Sigmoid colon (tissue), 7 donors: ENCODE measurements around the gene SLC3A2. TPM values are rescaled to one million over a fixed set of nuclear protein-coding genes. Genes with fewer than 3 reads are reported as not detected.

Experiments
- DNase-seq: peaks from one replicate; pipeline ENCODE4 v3.0.0-alpha.2; 2019
- H3K27ac ChIP-seq, 4 donors: fragments of 200-600 bp; sonication (generic); one replicate each; pipeline ENCODE4 v1.5.1; 2016 to 2019; ENCODE audit warnings: mild to moderate bottlenecking in 1 of 4
- H3K27me3 ChIP-seq, 3 donors: fragments of 200-600 bp; sonication (generic); one replicate each; pipeline ENCODE4 v1.5.1; 2019; ENCODE audit warnings: mild to moderate bottlenecking in 1 of 3
- H3K36me3 ChIP-seq, 4 donors: fragments of 200-600 bp; sonication (generic); one replicate each; pipeline ENCODE4 v1.5.1; 2016 to 2019
- H3K4me1 ChIP-seq, 4 donors: fragments of 200-600 bp; sonication (generic); one replicate each; pipeline ENCODE4 v1.5.1; 2017 to 2019
- H3K4me3 ChIP-seq, 4 donors: fragments of 200-600 bp; sonication (generic); one replicate each; pipeline ENCODE4 v1.5.1; 2017 to 2019; ENCODE audit warnings: mild to moderate bottlenecking in 2 of 4, moderate library complexity in 1 of 4
- H3K9me3 ChIP-seq, 4 donors: fragments of 200-600 bp in 3 of 4; sonication (generic) in 3 of 4; one replicate each; pipeline versions ENCODE4 v1.5.1 to v1.6.1; 2013 to 2019
- EP300 ChIP-seq, 4 donors: sonication (generic); formaldehyde crosslinking; IDR thresholded peaks; one replicate each; pipeline ENCODE4 v1.6.1; 2017; ENCODE audit warnings: antibody characterized with exemption in 4 of 4
- POLR2A ChIP-seq, 2 donors: fragments of 450-650 bp; IDR thresholded peaks; one replicate each; pipeline ENCODE4 v1.6.1; 2016; ENCODE audit warnings: antibody characterized with exemption in 2 of 2, mild to moderate bottlenecking in 2 of 2, moderate library complexity in 2 of 2
- POLR2AphosphoS5 ChIP-seq, 4 donors: sonication (generic); formaldehyde crosslinking; IDR thresholded peaks; one replicate each; pipeline ENCODE4 v1.6.1; 2017; ENCODE audit warnings: antibody characterized with exemption in 4 of 4
- WGBS, 2 donors: extraction: QIAGEN DNeasy Blood & Tissue Kit; methylation state at CpG; one replicate each; pipeline ENCODE4 v1.1.7; 2013; 5-methylcytosine and 5-hydroxymethylcytosine counted together
- intact Hi-C: fragments of 100-400 bp; cut with DNase I; formaldehyde crosslinking; loops from one replicate; pipeline ENCODE4 v1.15.1; 2023
- polyA plus RNA-seq, 3 donors: library from polyadenylated mRNA; stranded (reverse); fragments of 200-250 nt; gene quantifications; one replicate each; pipeline ENCODE4 v1.2.3, GENCODE V29; 2013
- total RNA-seq, 4 donors: library from RNA; depleted of rRNA; stranded (reverse); fragments of >200 nt; gene quantifications; one replicate each; pipeline ENCODE4 v1.1.0, GENCODE V29; 2016
- TF ChIP-seq, protein P1 (sequence below), 4 experiments: fragments of 450-650 bp in 3 of 4; fragments of 200-600 bp in 1 of 4; IDR thresholded peaks; one replicate each; pipeline ENCODE4 v1.5.1; 2016 to 2019; ENCODE audit warnings: antibody characterized with exemption in 4 of 4, mild to moderate bottlenecking in 3 of 4, moderate library complexity in 2 of 4
- donor health status: healthy with polysubstance abuse.
- donor health status: Bipolar disorder and iron deficiency.
- donor health status: healthy.

The SLC3A2 gene
- total and polyA plus RNA-seq, 7 donors = 16.8 to 128 (median 47.9) TPM

DNA sequence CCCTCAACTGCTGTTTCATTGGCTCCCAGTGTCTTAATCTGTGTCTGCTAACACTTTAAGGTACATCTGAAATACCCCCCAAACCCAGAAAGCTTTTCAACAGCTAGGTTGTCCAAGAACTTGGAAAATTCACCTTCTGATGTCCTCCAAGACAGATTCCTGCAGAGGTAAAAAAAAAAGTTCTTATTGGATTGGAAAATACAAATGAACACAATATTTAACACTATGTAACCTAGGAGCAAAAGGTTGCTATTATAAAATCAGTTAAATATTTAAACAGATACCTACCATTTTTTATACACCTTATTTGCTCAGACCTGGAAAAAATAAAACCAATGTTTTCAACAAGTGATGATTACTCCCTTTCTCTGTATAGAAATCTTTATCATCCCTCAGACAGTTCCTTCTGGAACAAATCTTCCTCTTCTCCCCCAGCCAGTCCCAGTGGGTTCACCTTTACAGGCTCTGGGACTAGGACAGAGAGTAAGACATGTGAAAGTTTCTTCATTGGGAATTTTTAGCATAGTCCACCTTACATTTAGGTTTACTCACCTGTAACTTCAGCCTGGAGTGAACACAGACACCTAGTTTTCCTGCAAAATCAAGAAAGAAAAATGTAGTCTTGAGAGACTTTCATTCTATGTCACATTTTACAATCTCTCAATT lies 28.0 kb upstream of the SLC3A2 start:
- no peaks in the 10 kb centered on the region for H3K9me3 ChIP-seq
- TF ChIP-seq, protein P1, sequence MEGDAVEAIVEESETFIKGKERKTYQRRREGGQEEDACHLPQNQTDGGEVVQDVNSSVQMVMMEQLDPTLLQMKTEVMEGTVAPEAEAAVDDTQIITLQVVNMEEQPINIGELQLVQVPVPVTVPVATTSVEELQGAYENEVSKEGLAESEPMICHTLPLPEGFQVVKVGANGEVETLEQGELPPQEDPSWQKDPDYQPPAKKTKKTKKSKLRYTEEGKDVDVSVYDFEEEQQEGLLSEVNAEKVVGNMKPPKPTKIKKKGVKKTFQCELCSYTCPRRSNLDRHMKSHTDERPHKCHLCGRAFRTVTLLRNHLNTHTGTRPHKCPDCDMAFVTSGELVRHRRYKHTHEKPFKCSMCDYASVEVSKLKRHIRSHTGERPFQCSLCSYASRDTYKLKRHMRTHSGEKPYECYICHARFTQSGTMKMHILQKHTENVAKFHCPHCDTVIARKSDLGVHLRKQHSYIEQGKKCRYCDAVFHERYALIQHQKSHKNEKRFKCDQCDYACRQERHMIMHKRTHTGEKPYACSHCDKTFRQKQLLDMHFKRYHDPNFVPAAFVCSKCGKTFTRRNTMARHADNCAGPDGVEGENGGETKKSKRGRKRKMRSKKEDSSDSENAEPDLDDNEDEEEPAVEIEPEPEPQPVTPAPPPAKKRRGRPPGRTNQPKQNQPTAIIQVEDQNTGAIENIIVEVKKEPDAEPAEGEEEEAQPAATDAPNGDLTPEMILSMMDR (IDR thresholded peaks at IDR 0.05) = no peak
- TF ChIP-seq POLR2A (IDR thresholded peaks at IDR 0.05) (no peak), EP300 (IDR thresholded peaks at IDR 0.05) (no peak), POLR2AphosphoS5 (IDR thresholded peaks at IDR 0.05) (no peak)
- H3K27me3 ChIP-seq = no peaks in the 10 kb centered on the region
- H3K36me3 ChIP-seq = peaks cover 7 to 41% (median 25%) of the 10 kb centered on the region in 4 donors
- no peak overlapping the region for H3K4me3 ChIP-seq
- peaks cover 0 to 35% (median 25%) of the 10 kb centered on the region in 4 donors for H3K4me1 ChIP-seq
- intact Hi-C loops = no loop called here
- DNase-seq = no peak
- H3K27ac ChIP-seq = no peak overlapping the region

- TF ChIP-seq EP300 (IDR thresholded peaks at IDR 0.05) = no peak
- TF ChIP-seq POLR2AphosphoS5 (IDR thresholded peaks at IDR 0.05) = no peak
- TF ChIP-seq, protein P1 (IDR thresholded peaks at IDR 0.05) = no peak
- no peak for TF ChIP-seq POLR2A (IDR thresholded peaks at IDR 0.05)
- peaks cover 7 to 41% (median 25%) of the 10 kb centered on the region in 4 donors for H3K36me3 ChIP-seq
- DNase-seq = no peak
- H3K9me3 ChIP-seq = no peaks in the 10 kb centered on the region
- intact Hi-C loops = no loop called here
- H3K27me3 ChIP-seq = no peaks in the 10 kb centered on the region
- 26 to 51% methylated on average over 7 of the region's 7 CpGs for WGBS, 2 donors
- peak overlapping the region in 1 of 4 donors; percentile 77 for H3K4me3 ChIP-seq
- H3K4me1 ChIP-seq = peaks cover 0 to 35% (median 25%) of the 10 kb centered on the region in 4 donors
- H3K27ac ChIP-seq = peak overlapping the region in 3 of 4 donors; percentile 14 to 93 (median 83)
These were observed 27.3 kb upstream of the SLC3A2 start for GRCh38 chr11:62853279-62853965.

DNA sequence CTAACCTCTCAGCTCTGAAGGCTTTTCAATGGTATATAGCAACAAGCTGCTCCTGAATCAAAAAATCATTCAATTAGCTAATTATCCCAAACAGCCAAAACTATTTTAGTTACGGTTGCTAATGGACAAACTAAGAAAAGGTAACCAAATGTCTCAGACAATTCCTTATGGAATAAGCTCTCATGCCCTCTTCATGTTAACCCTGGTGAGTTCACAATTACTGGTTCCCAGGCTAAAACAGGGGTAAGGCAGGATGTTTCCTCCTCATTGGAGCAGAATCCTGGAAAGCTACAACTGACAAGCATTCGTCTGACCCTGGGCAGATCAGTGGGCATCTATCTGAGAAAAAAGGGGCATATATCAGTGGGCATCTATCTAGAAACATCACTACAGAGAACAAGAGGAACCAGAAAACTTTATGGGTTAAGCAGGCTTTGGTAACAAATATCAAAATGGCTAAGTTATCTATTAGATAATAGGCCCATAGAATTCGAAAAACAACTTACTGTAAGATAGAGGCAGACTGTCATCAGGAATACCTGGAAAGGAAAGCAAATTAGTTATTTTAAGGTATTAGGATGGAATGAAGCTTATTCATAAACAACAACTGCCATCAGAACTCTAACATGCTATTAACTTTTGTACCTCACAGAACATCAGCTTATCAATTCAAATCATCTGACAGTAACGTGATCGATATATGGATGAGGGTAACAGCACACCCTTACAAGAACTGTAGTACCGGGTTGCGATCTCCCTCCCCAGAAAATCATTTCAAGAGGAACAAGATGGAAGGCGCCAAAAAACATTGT lies 26.5 kb upstream of the SLC3A2 start:
- H3K9me3 ChIP-seq = no peaks in the 10 kb centered on the region
- peak overlapping the region; percentile 79 to 93 (median 84) for H3K27ac ChIP-seq
- no peaks in the 10 kb centered on the region for H3K27me3 ChIP-seq
- DNase-seq = no peak
- TF ChIP-seq POLR2AphosphoS5 (IDR thresholded peaks at IDR 0.05) (no peak), POLR2A (IDR thresholded peaks at IDR 0.05) (no peak), EP300 (IDR thresholded peaks at IDR 0.05) (no peak)
- TF ChIP-seq, protein P1 (IDR thresholded peaks at IDR 0.05) = no peak
- WGBS, 2 donors = 3 to 10% methylated on average over 8 of the region's 8 CpGs
- peak overlapping the region; percentile 59 to 87 (median 70) for H3K4me3 ChIP-seq
- peaks cover 7 to 41% (median 25%) of the 10 kb centered on the region in 4 donors for H3K36me3 ChIP-seq
- H3K4me1 ChIP-seq = peaks cover 0 to 35% (median 25%) of the 10 kb centered on the region in 4 donors
- intact Hi-C loops = no loop called here

DNA sequence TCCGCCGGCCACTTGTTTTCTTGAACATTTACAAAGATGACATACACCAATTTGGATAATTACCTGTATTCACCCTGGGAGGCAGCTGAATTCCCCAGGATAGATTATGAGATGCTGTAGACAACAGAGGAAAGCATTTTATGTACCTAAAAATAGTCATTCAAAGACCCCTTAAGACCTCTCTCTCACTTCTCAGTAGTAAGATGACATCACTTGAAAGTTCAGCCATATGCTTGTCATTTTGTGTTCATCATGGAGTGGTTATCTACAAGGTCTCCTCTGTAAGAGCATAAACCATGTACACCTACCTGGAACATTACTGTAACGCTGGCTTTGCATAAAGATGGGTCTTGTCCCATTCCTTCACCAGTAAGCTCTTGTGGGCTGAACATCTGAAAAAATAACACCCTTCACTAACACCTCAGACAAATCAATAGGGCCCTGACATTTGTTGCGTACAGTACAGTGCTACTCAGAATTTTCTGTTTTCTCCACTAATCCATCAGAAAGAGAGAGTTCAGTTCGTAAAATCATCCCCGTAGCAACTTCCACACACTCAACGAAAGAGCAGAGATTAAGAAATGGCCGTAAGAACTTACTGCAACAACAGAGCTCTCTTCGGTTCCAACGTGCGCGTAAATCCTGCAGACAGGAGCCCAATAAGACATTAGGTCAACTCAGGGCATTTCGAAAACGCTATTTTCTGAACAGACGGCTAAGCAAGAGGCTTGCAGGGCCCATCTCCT lies 25.7 kb upstream of the SLC3A2 start:
- no peak for DNase-seq
- 1% methylated on average over 15 of the region's 15 CpGs for WGBS, 2 donors
- no peaks in the 10 kb centered on the region for H3K27me3 ChIP-seq
- H3K9me3 ChIP-seq = no peaks in the 10 kb centered on the region
- intact Hi-C loops = no loop called here
- peak overlapping the region; percentile 59 to 87 (median 70) for H3K4me3 ChIP-seq
- peaks cover 0 to 35% (median 25%) of the 10 kb centered on the region in 4 donors for H3K4me1 ChIP-seq
- TF ChIP-seq POLR2AphosphoS5 (IDR thresholded peaks at IDR 0.05) (no peak), EP300 (IDR thresholded peaks at IDR 0.05) (no peak), POLR2A (IDR thresholded peaks at IDR 0.05) (no peak)
- TF ChIP-seq, protein P1 (IDR thresholded peaks at IDR 0.05) = no peak
- H3K36me3 ChIP-seq = peaks cover 7 to 41% (median 25%) of the 10 kb centered on the region in 4 donors
- peak overlapping the region; percentile 79 to 93 (median 84) for H3K27ac ChIP-seq
